Erythroblast (primary cell): Measurements from ENCODE around the gene CFAP90.

ENCODE experiments used
- GATA1 ChIP-seq: IDR thresholded peaks from 2 replicates; pipeline ENCODE4 v1.6.1; 2011; ENCODE audit warnings: low read depth, mild to moderate bottlenecking, control low read depth, low read length, moderate library complexity
- POLR2A ChIP-seq: IDR thresholded peaks from 2 replicates; pipeline ENCODE4 v1.6.1; 2011; ENCODE audit warnings: mild to moderate bottlenecking, low read length

DNA sequence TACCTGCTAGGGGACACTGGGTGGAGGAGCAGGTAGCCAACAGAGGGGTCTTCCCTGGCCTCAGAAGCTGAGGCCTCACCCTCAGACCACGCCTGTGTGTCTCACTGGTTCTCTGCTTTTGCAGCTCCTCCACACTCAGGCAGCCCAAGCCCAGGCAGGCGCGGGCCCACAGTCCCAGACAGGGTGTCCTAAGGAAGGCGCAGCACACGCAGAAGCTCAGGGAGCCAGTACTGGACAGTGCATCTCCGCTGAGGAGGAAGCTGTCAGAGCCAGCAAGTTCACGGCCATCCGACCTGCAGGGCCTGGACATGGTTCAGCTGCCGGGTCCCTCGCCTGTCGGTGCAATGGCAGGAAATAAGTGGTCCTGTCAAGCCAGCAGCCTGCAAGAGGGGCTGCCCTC is 25.3 kb downstream of the CFAP90 start:
- no peak for TF ChIP-seq POLR2A
- no peak for TF ChIP-seq GATA1
